LNCAP (cell line): ENCODE results near the gene RAI2.

ENCODE experiments used
- CTCF ChIP-seq: fragments of 450-650 bp; IDR thresholded peaks from 2 replicates; pipeline ENCODE4 v1.5.1; 2017; ENCODE audit warnings: mild to moderate bottlenecking

The RAI2 gene

GRCh38 chrX:17774053-17774452, 87.0 kb downstream of the RAI2 start:
- no peak for TF ChIP-seq CTCF

- no peak for TF ChIP-seq CTCF
These were observed 87.7 kb downstream of the RAI2 start for GRCh38 chrX:17773221-17773876.

- no peak for TF ChIP-seq CTCF
These were observed 91.3 kb downstream of the RAI2 start for GRCh38 chrX:17769701-17770269.

- no peak for TF ChIP-seq CTCF
These were observed 92.1 kb downstream of the RAI2 start for GRCh38 chrX:17768997-17769396.

- TF ChIP-seq CTCF, result no peak
These were observed 93.4 kb downstream of the RAI2 start for GRCh38 chrX:17767734-17768133.

- no peak for TF ChIP-seq CTCF
These were observed 101.1 kb downstream of the RAI2 start for GRCh38 chrX:17759990-17760389.

- TF ChIP-seq CTCF, result no peak
These were observed 102.7 kb downstream of the RAI2 start for GRCh38 chrX:17758382-17758781.

GRCh38 chrX:17750436-17750835, 110.7 kb downstream of the RAI2 start:
- no peak for TF ChIP-seq CTCF
